Stomach (tissue), 4 donors: ENCODE data around the gene NME8.

Source experiments
- EP300 ChIP-seq: sonication (generic); formaldehyde crosslinking; IDR thresholded peaks from one replicate; pipeline ENCODE4 v1.6.1; 2017; ENCODE audit warnings: antibody characterized with exemption
- POLR2A ChIP-seq, 4 donors: fragments of 450-650 bp; IDR thresholded peaks; one replicate each; pipeline ENCODE4 v1.6.1; 2016; ENCODE audit warnings: antibody characterized with exemption in 4 of 4, control low read depth in 2 of 4, mild to moderate bottlenecking in 1 of 4, moderate library complexity in 1 of 4
- POLR2AphosphoS5 ChIP-seq, 3 donors: sonication (generic); formaldehyde crosslinking; IDR thresholded peaks; one replicate each; pipeline ENCODE4 v1.6.1; 2016; ENCODE audit warnings: antibody characterized with exemption in 3 of 3
- TF ChIP-seq, protein P1 (sequence below), 7 experiments: fragments of 450-650 bp in 4 of 7; fragments of 200-600 bp in 3 of 7; sonication (generic) in 3 of 7; IDR thresholded peaks; one replicate each; pipeline ENCODE4 v1.5.1; 2016 to 2019; ENCODE audit warnings: antibody characterized with exemption in 7 of 7, control low read depth in 2 of 7, mild to moderate bottlenecking in 1 of 7

- TF ChIP-seq, protein P1, sequence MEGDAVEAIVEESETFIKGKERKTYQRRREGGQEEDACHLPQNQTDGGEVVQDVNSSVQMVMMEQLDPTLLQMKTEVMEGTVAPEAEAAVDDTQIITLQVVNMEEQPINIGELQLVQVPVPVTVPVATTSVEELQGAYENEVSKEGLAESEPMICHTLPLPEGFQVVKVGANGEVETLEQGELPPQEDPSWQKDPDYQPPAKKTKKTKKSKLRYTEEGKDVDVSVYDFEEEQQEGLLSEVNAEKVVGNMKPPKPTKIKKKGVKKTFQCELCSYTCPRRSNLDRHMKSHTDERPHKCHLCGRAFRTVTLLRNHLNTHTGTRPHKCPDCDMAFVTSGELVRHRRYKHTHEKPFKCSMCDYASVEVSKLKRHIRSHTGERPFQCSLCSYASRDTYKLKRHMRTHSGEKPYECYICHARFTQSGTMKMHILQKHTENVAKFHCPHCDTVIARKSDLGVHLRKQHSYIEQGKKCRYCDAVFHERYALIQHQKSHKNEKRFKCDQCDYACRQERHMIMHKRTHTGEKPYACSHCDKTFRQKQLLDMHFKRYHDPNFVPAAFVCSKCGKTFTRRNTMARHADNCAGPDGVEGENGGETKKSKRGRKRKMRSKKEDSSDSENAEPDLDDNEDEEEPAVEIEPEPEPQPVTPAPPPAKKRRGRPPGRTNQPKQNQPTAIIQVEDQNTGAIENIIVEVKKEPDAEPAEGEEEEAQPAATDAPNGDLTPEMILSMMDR (IDR thresholded peaks at IDR 0.05) = no peak
- TF ChIP-seq POLR2A (IDR thresholded peaks at IDR 0.05) (no peak), POLR2AphosphoS5 (IDR thresholded peaks at IDR 0.05) (no peak), EP300 (no peak)
Observed at GRCh38 chr7:37826825-37827224, 21.6 kb upstream of the NME8 start.
